ENCODE measurements around the gene GALNTL6. TPM values are rescaled to one million over a fixed set of nuclear protein-coding genes. Genes with fewer than 3 reads are reported as not detected.

Gene GALNTL6
- total RNA-seq, 1 donor from 2014 or later = not detected

DNA sequence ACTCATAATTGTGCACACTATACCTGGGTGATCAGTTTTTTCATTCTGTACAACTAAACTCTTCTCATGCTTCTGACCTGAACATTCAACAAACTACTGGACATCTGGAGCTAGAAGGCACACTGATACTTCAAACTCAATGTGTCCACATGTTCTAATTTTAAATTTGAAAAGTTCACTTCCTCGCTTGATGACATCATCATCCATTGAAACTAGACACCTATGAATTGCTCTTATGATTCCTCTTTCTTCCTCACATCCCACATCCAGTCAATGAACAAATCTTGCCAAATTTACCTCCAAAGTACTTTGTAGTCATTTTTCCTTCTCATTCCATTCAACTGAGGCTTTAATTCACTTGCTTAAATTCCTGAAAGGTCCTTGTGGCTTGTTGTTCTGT, 549.4 kb downstream of the GALNTL6 start:
- Histone ChIP-seq H3K36me3 (no peaks in the 10 kb centered on the region), H3K27me3 (ENCODE audit: low read depth) (no peaks in the 10 kb centered on the region), H3K9me3 (replicated peaks) (peaks cover 7% of the 10 kb centered on the region), H3K4me1 (no peaks in the 10 kb centered on the region), H3K27ac (replicated peaks) (no peak overlapping the region), H3K4me3 (no peak overlapping the region)
- TF ChIP-seq CTCF (IDR thresholded peaks at IDR 0.05; ENCODE audit: borderline replicate concordance) = no peak
- intact Hi-C loops (cut with micrococcal nuclease) = no loop called here
- no peak for DNase-seq

GRCh38 chr4:172369471-172369959, 556.3 kb downstream of the GALNTL6 start:
- intact Hi-C loops (cut with micrococcal nuclease) = no loop called here
- no peak overlapping the region for H3K27ac ChIP-seq (replicated peaks)

DNA sequence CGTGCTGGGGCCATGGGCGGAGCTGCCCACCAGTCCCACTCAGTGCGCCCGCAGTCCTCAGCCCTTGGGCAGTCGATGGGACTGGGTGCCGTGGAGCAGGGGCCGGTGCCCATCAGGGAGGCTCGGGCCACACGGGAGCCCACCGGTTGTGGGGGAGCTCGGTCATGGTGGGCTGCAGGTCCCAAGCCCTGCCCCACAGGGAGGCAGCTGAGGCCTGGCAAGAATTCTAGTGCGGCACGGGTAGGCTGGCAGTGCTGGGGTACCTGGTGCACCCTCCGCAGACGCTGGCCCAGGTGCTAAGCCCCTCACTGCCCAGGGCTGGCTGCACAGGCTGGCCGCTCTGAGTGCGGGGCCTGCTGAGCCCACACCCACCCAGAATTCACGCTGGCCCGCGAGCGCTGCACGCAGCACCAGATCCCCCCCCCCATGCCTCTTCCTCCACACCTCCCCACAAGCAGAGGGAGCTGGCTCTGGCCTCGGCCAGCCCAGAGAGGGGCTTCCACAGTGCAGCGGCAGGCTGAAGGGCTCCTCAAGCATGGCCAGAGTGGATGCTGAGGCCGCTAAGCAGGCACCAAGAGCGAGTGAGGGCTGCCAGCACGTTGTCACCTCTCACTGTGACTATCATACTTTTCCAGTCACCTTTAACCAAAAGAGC, 564.4 kb downstream of the GALNTL6 start:
- H3K4me3 ChIP-seq = no peak overlapping the region
- H3K36me3 ChIP-seq = no peaks in the 10 kb centered on the region
- peaks cover 30% of the 10 kb centered on the region for H3K9me3 ChIP-seq (replicated peaks)
- TF ChIP-seq CTCF (IDR thresholded peaks at IDR 0.05; ENCODE audit: borderline replicate concordance) = no peak
- no peaks in the 10 kb centered on the region for H3K4me1 ChIP-seq
- intact Hi-C loops (cut with micrococcal nuclease) = no loop called here
- no peak overlapping the region for H3K27ac ChIP-seq (replicated peaks)
- no peaks in the 10 kb centered on the region for H3K27me3 ChIP-seq (ENCODE audit: low read depth)
- no peak for DNase-seq

More at GRCh38 chr4:172369471-172369959, 556.3 kb downstream of the GALNTL6 start:
- H3K4me1 ChIP-seq = no peaks in the 10 kb centered on the region
- no peak for DNase-seq
- TF ChIP-seq CTCF (IDR thresholded peaks at IDR 0.05; ENCODE audit: borderline replicate concordance) = no peak
- H3K36me3 ChIP-seq = no peaks in the 10 kb centered on the region
- H3K9me3 ChIP-seq (replicated peaks) = peaks cover 37% of the 10 kb centered on the region
- H3K4me3 ChIP-seq = no peak overlapping the region
- no peaks in the 10 kb centered on the region for H3K27me3 ChIP-seq (ENCODE audit: low read depth)

- no peaks in the 10 kb centered on the region for H3K4me1 ChIP-seq
- no peak overlapping the region for H3K4me3 ChIP-seq
- peaks cover 30% of the 10 kb centered on the region for H3K9me3 ChIP-seq (replicated peaks)
- no peaks in the 10 kb centered on the region for H3K36me3 ChIP-seq
- intact Hi-C loops (cut with micrococcal nuclease) = no loop called here
- no peak overlapping the region for H3K27ac ChIP-seq (replicated peaks)
- no peak for DNase-seq
- no peak for TF ChIP-seq CTCF (IDR thresholded peaks at IDR 0.05; ENCODE audit: borderline replicate concordance)
- H3K27me3 ChIP-seq (ENCODE audit: low read depth) = no peaks in the 10 kb centered on the region
These were observed 566.6 kb downstream of the GALNTL6 start for GRCh38 chr4:172379834-172380233.

DNA sequence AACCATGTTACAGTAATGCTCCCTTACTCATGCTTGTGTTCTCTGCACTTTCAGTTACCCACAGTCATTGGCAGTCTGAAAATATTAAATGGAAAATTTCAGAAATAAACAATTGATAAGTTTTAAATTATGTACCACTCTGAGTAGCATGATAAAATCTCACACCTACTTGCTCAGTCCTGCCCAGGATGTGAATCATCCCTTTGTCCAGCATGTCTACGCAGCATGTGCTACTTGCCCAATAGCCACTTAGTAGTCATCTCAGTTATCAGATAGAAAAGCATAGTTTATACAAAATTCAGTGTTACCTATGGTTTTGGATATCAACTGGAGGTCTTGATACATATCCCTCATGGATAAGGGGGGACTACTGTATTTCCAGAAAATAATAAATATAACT, 577.1 kb downstream of the GALNTL6 start:
- no peak for TF ChIP-seq CTCF (IDR thresholded peaks at IDR 0.05; ENCODE audit: borderline replicate concordance)
- Histone ChIP-seq H3K27ac (replicated peaks) (no peak overlapping the region), H3K36me3 (no peaks in the 10 kb centered on the region), H3K9me3 (replicated peaks) (no peaks in the 10 kb centered on the region), H3K4me1 (no peaks in the 10 kb centered on the region), H3K27me3 (ENCODE audit: low read depth) (no peaks in the 10 kb centered on the region), H3K4me3 (no peak overlapping the region)
- intact Hi-C loops (cut with micrococcal nuclease) = no loop called here
- no peak for DNase-seq

Measured in left ventricle myocardium inferior (tissue), 1 donor.